Thyroid gland (tissue), 4 donors: ENCODE data around the gene MYRFL.

Experiments
- POLR2A ChIP-seq, 2 donors: fragments of 450-650 bp; IDR thresholded peaks; one replicate each; pipeline ENCODE4 v1.6.1; 2017; ENCODE audit warnings: antibody characterized with exemption in 2 of 2, mild to moderate bottlenecking in 2 of 2, moderate library complexity in 1 of 2
- TF ChIP-seq, protein P1 (sequence below), 6 experiments: fragments of 200-600 bp in 3 of 6; fragments of 450-650 bp in 3 of 6; sonication (generic) in 3 of 6; IDR thresholded peaks; one replicate each; pipeline ENCODE4 v1.5.1; 2016 to 2019; ENCODE audit warnings: antibody characterized with exemption in 6 of 6, mild to moderate bottlenecking in 2 of 6, inconsistent platforms in 1 of 6, moderate library complexity in 1 of 6

DNA sequence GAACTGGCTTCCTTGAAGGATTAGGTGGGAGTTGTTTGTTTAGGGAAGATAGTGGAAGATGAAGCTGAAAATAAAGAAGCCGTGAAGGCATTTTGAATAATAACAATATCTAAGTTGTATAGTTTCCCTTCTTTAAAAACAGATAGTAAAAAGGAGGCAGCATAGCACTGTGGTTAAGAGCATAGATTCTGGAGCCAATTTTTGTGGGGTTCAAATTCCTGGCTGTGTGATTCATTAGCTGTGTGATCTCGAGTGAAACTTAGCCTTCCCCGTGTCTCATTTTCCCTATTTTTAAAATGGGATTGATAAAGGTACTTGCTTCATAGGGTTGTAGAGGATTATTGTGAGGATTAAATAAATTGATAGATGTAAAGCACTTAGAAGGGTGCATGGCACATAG is 104.5 kb downstream of the MYRFL start:
- TF ChIP-seq, protein P1, sequence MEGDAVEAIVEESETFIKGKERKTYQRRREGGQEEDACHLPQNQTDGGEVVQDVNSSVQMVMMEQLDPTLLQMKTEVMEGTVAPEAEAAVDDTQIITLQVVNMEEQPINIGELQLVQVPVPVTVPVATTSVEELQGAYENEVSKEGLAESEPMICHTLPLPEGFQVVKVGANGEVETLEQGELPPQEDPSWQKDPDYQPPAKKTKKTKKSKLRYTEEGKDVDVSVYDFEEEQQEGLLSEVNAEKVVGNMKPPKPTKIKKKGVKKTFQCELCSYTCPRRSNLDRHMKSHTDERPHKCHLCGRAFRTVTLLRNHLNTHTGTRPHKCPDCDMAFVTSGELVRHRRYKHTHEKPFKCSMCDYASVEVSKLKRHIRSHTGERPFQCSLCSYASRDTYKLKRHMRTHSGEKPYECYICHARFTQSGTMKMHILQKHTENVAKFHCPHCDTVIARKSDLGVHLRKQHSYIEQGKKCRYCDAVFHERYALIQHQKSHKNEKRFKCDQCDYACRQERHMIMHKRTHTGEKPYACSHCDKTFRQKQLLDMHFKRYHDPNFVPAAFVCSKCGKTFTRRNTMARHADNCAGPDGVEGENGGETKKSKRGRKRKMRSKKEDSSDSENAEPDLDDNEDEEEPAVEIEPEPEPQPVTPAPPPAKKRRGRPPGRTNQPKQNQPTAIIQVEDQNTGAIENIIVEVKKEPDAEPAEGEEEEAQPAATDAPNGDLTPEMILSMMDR (IDR thresholded peaks at IDR 0.05) = no peak
- no peak for TF ChIP-seq POLR2A (IDR thresholded peaks at IDR 0.05)
